ENCODE data around the gene YIF1B.

DNA sequence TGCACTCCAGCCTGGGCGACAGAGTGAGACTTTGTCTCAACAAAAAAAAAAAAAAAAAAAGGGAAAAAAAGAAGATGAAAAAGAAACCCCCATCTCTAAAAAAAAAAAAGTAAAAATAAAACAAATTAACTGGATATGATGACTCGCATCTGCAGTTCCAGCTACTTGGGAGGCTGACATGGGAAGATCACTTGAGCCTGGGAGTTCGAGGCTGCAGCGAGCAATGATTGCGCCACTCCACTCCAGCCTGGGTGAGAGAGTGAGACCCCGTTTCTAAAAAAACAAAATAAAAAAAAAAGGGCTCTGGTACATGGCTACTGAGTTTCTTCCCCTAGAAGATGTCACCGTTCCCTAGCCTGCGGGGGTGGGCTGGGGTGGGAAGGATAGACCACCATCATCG is 17.5 kb upstream of the YIF1B start:
- TF ChIP-seq, protein P1, sequence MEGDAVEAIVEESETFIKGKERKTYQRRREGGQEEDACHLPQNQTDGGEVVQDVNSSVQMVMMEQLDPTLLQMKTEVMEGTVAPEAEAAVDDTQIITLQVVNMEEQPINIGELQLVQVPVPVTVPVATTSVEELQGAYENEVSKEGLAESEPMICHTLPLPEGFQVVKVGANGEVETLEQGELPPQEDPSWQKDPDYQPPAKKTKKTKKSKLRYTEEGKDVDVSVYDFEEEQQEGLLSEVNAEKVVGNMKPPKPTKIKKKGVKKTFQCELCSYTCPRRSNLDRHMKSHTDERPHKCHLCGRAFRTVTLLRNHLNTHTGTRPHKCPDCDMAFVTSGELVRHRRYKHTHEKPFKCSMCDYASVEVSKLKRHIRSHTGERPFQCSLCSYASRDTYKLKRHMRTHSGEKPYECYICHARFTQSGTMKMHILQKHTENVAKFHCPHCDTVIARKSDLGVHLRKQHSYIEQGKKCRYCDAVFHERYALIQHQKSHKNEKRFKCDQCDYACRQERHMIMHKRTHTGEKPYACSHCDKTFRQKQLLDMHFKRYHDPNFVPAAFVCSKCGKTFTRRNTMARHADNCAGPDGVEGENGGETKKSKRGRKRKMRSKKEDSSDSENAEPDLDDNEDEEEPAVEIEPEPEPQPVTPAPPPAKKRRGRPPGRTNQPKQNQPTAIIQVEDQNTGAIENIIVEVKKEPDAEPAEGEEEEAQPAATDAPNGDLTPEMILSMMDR (conservative IDR thresholded peaks at IDR 0.05; ENCODE audit: low read depth in 2 of 2) = no peak
- no peak for TF ChIP-seq POLR2AphosphoS5 (IDR thresholded peaks at IDR 0.05; ENCODE audit: low read depth)
- no peak for TF ChIP-seq EZH2 (IDR thresholded peaks at IDR 0.05; ENCODE audit: low read depth, unreplicated experiment)
- TF ChIP-seq NANOG (IDR thresholded peaks at IDR 0.05; ENCODE audit: borderline replicate concordance) = no peak
- TF ChIP-seq, protein P2, sequence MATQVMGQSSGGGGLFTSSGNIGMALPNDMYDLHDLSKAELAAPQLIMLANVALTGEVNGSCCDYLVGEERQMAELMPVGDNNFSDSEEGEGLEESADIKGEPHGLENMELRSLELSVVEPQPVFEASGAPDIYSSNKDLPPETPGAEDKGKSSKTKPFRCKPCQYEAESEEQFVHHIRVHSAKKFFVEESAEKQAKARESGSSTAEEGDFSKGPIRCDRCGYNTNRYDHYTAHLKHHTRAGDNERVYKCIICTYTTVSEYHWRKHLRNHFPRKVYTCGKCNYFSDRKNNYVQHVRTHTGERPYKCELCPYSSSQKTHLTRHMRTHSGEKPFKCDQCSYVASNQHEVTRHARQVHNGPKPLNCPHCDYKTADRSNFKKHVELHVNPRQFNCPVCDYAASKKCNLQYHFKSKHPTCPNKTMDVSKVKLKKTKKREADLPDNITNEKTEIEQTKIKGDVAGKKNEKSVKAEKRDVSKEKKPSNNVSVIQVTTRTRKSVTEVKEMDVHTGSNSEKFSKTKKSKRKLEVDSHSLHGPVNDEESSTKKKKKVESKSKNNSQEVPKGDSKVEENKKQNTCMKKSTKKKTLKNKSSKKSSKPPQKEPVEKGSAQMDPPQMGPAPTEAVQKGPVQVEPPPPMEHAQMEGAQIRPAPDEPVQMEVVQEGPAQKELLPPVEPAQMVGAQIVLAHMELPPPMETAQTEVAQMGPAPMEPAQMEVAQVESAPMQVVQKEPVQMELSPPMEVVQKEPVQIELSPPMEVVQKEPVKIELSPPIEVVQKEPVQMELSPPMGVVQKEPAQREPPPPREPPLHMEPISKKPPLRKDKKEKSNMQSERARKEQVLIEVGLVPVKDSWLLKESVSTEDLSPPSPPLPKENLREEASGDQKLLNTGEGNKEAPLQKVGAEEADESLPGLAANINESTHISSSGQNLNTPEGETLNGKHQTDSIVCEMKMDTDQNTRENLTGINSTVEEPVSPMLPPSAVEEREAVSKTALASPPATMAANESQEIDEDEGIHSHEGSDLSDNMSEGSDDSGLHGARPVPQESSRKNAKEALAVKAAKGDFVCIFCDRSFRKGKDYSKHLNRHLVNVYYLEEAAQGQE (IDR thresholded peaks at IDR 0.05; ENCODE audit: unreplicated experiment) = no peak
- TF ChIP-seq ZNF114 (CRISPR knock-in tag; IDR thresholded peaks at IDR 0.05) = no peak
